Measurements from ENCODE around the gene CCDC180.

Gene CCDC180

DNA sequence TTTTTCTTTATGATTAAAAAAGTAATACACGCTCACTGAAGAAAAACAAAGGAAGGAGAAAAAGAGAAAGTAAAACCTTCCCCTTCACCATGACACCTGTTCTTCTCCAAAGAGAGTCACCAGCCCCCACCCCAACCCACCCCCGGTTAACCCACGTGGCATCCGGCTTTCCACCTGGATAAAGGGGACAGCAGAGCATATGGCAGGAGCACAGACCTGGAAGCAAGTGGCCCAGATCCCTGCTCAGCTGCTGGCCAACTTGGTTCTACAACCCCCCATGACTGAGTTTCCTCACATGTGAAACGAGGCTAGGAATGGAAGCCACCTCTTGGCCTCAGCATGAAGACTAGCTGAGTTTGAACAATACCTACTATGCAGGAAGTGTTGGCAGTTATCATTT, 5.1 kb downstream of the CCDC180 start:
- ATAC-seq (ENCODE audit: insufficient read depth, low read depth) (no peak), DNase-seq (no peak)

DNA sequence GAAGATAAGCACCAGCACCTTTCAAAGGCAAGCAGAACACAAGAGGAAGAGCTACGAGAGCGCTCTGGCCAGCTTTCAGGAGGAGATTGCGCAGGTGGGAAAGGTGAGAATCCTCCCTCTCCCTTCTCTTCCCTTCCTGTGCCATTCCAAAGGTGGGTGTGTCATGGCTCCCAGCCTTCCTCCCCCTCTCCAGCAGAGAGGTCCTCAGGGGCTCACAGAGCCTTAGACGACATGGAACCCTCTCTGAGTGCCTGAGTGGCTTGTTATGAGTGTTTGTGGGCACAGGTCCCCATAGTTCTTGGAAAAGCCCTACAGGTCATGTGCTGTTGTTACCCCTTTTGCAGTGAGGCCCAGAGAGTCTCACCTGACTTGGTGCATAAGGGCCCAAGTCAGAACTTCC, 5.8 kb downstream of the CCDC180 start:
- Histone ChIP-seq H3K9me3 (ENCODE audit: insufficient read depth, low read length, severe bottlenecking) (no peaks in the 10 kb centered on the region), H3K27me3 (ENCODE audit: insufficient read depth, low read length, poor library complexity) (no peaks in the 10 kb centered on the region), H3K4me3 (ENCODE audit: low read depth in 1 of 2, low read length in 2 of 2) (no peak overlapping the region), H3K27ac (ENCODE audit: low read length) (no peak overlapping the region), H3K9ac (ENCODE audit: low read depth, low read length) (no peak overlapping the region), H3K79me2 (ENCODE audit: insufficient read depth, low read length) (no peaks in the 10 kb centered on the region), H3K36me3 (ENCODE audit: insufficient read depth, low read length) (peaks cover 26% of the 10 kb centered on the region), H4K20me1 (ENCODE audit: insufficient read depth, low read length) (no peaks in the 10 kb centered on the region), H3K4me1 (ENCODE audit: insufficient read depth, low read length) (no peaks in the 10 kb centered on the region), H3K4me2 (ENCODE audit: insufficient read depth, low read length) (no peak overlapping the region), H2AFZ (ENCODE audit: low read depth, low read length) (no peak overlapping the region)
- TF ChIP-seq EZH2 (IDR thresholded peaks at IDR 0.05; ENCODE audit: borderline replicate concordance, low read depth, low read length, severe bottlenecking) = no peak
- TF ChIP-seq, protein P1, sequence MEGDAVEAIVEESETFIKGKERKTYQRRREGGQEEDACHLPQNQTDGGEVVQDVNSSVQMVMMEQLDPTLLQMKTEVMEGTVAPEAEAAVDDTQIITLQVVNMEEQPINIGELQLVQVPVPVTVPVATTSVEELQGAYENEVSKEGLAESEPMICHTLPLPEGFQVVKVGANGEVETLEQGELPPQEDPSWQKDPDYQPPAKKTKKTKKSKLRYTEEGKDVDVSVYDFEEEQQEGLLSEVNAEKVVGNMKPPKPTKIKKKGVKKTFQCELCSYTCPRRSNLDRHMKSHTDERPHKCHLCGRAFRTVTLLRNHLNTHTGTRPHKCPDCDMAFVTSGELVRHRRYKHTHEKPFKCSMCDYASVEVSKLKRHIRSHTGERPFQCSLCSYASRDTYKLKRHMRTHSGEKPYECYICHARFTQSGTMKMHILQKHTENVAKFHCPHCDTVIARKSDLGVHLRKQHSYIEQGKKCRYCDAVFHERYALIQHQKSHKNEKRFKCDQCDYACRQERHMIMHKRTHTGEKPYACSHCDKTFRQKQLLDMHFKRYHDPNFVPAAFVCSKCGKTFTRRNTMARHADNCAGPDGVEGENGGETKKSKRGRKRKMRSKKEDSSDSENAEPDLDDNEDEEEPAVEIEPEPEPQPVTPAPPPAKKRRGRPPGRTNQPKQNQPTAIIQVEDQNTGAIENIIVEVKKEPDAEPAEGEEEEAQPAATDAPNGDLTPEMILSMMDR (IDR thresholded peaks at IDR 0.05; ENCODE audit: borderline replicate concordance, extremely low read depth, low read length, poor library complexity, severe bottlenecking) = no peak
- ATAC-seq (ENCODE audit: insufficient read depth, low read depth) (no peak), DNase-seq (no peak)

More for the DNA sequence above, 5.1 kb downstream of the CCDC180 start:
- TF ChIP-seq, protein P1 (IDR thresholded peaks at IDR 0.05; ENCODE audit: borderline replicate concordance, extremely low read depth, low read length, poor library complexity, severe bottlenecking) = no peak
- no peak for TF ChIP-seq EZH2 (IDR thresholded peaks at IDR 0.05; ENCODE audit: borderline replicate concordance, low read depth, low read length, severe bottlenecking)
- no peaks in the 10 kb centered on the region for H3K27me3 ChIP-seq (ENCODE audit: insufficient read depth, low read length, poor library complexity)
- no peak overlapping the region for H3K27ac ChIP-seq (ENCODE audit: low read length)
- no peak overlapping the region for H3K4me3 ChIP-seq (ENCODE audit: low read depth in 1 of 2, low read length in 2 of 2)
- H4K20me1 ChIP-seq (ENCODE audit: insufficient read depth, low read length) = no peaks in the 10 kb centered on the region
- no peaks in the 10 kb centered on the region for H3K9me3 ChIP-seq (ENCODE audit: insufficient read depth, low read length, severe bottlenecking)
- H3K4me2 ChIP-seq (ENCODE audit: insufficient read depth, low read length) = no peak overlapping the region
- peaks cover 24% of the 10 kb centered on the region for H3K36me3 ChIP-seq (ENCODE audit: insufficient read depth, low read length)
- no peak overlapping the region for H2AFZ ChIP-seq (ENCODE audit: low read depth, low read length)
- H3K4me1 ChIP-seq (ENCODE audit: insufficient read depth, low read length) = no peaks in the 10 kb centered on the region
- no peaks in the 10 kb centered on the region for H3K79me2 ChIP-seq (ENCODE audit: insufficient read depth, low read length)
- no peak overlapping the region for H3K9ac ChIP-seq (ENCODE audit: low read depth, low read length)

DNA sequence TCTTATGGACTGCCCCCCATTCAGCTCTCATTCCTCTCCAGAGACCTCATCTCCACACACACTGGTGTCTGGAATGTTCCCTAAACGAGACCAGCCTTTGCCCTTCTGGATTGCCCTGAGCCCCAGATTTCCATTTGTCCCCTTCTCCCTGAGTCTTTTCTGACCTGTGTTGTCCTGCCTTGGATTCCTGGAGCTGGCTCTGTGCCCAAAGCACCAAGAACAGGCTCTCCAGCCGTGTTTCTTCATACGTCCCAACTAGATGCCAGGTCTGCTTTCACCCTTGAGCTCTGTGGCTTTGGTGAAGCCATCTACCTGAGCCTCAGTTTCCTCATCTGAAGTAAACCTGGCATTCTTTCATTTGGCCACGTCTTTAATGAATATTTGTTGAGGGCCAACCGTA, 6.3 kb downstream of the CCDC180 start:
- no peaks in the 10 kb centered on the region for H4K20me1 ChIP-seq (ENCODE audit: insufficient read depth, low read length)
- no peaks in the 10 kb centered on the region for H3K4me1 ChIP-seq (ENCODE audit: insufficient read depth, low read length)
- ATAC-seq (ENCODE audit: insufficient read depth, low read depth) (no peak), DNase-seq (no peak)
- no peaks in the 10 kb centered on the region for H3K79me2 ChIP-seq (ENCODE audit: insufficient read depth, low read length)
- no peak overlapping the region for H3K4me2 ChIP-seq (ENCODE audit: insufficient read depth, low read length)
- H3K9ac ChIP-seq (ENCODE audit: low read depth, low read length) = no peak overlapping the region
- peaks cover 26% of the 10 kb centered on the region for H3K36me3 ChIP-seq (ENCODE audit: insufficient read depth, low read length)
- H3K27ac ChIP-seq (ENCODE audit: low read length) = no peak overlapping the region
- TF ChIP-seq, protein P1 (IDR thresholded peaks at IDR 0.05; ENCODE audit: borderline replicate concordance, extremely low read depth, low read length, poor library complexity, severe bottlenecking) = no peak
- no peak for TF ChIP-seq EZH2 (IDR thresholded peaks at IDR 0.05; ENCODE audit: borderline replicate concordance, low read depth, low read length, severe bottlenecking)
- H3K4me3 ChIP-seq (ENCODE audit: low read depth in 1 of 2, low read length in 2 of 2) = no peak overlapping the region
- no peak overlapping the region for H2AFZ ChIP-seq (ENCODE audit: low read depth, low read length)
- no peaks in the 10 kb centered on the region for H3K9me3 ChIP-seq (ENCODE audit: insufficient read depth, low read length, severe bottlenecking)
- no peaks in the 10 kb centered on the region for H3K27me3 ChIP-seq (ENCODE audit: insufficient read depth, low read length, poor library complexity)

DNA sequence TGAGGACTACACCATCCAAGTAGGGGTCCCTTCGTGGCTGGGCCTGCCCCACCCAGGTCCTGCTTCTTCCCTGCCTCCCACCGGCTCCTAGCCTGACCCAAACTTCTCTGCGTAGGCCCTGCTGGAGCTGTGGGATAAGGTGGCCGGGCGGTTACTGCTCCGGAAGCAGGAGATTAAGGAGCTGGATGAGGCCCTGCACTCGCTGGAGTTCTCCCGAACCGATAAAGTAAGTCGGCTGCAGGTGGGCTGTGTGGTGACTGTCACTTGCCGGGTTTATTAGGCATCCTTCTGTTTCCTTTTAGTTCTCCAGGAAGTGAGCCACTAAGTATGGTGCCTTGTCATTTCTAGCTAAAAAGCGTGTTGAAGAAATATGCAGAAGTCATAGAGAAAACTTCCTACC, 7.0 kb downstream of the CCDC180 start:
- no peak overlapping the region for H3K4me2 ChIP-seq (ENCODE audit: insufficient read depth, low read length)
- TF ChIP-seq EZH2 (IDR thresholded peaks at IDR 0.05; ENCODE audit: borderline replicate concordance, low read depth, low read length, severe bottlenecking) = no peak
- TF ChIP-seq, protein P1 (IDR thresholded peaks at IDR 0.05; ENCODE audit: borderline replicate concordance, extremely low read depth, low read length, poor library complexity, severe bottlenecking) = no peak
- ATAC-seq (ENCODE audit: insufficient read depth, low read depth) = no peak

More for the DNA sequence above, 7.0 kb downstream of the CCDC180 start:
- Histone ChIP-seq H3K4me1 (ENCODE audit: insufficient read depth, low read length) (peaks cover 4% of the 10 kb centered on the region), H3K27ac (ENCODE audit: low read length) (no peak overlapping the region), H3K36me3 (ENCODE audit: insufficient read depth, low read length) (peaks cover 26% of the 10 kb centered on the region), H3K9ac (ENCODE audit: low read depth, low read length) (no peak overlapping the region), H2AFZ (ENCODE audit: low read depth, low read length) (no peak overlapping the region), H3K9me3 (ENCODE audit: insufficient read depth, low read length, severe bottlenecking) (no peaks in the 10 kb centered on the region), H3K27me3 (ENCODE audit: insufficient read depth, low read length, poor library complexity) (no peaks in the 10 kb centered on the region), H3K79me2 (ENCODE audit: insufficient read depth, low read length) (no peaks in the 10 kb centered on the region), H4K20me1 (ENCODE audit: insufficient read depth, low read length) (no peaks in the 10 kb centered on the region), H3K4me3 (ENCODE audit: low read depth in 1 of 2, low read length in 2 of 2) (no peak overlapping the region)
- DNase-seq = no peak
